Breast epithelium (tissue), 4 donors: ENCODE measurements around the gene SNX1. TPM values are rescaled to one million over a fixed set of nuclear protein-coding genes. Genes with fewer than 3 reads are reported as not detected.

Experiments used
- DNase-seq, 2 donors: peaks; one replicate each; pipeline ENCODE4 v3.0.0-alpha.2; 2019; ENCODE audit warnings: low spot score in 2 of 2
- H3K27ac ChIP-seq, 2 donors: fragments of 200-600 bp; sonication (generic) in 1 of 2; one replicate each; pipeline ENCODE4 v1.5.1; 2016 to 2019; ENCODE audit warnings: mild to moderate bottlenecking in 1 of 2
- H3K27me3 ChIP-seq, 2 donors: fragments of 200-600 bp; sonication (generic) in 1 of 2; one replicate each; pipeline versions ENCODE4 v1.5.1 to v1.6.0; 2017 to 2019; ENCODE audit warnings: control low read depth in 1 of 2, mild to moderate bottlenecking in 1 of 2
- H3K36me3 ChIP-seq: fragments of 200-600 bp; one replicate; pipeline ENCODE4 v1.5.1; 2019
- H3K4me1 ChIP-seq, 2 donors: fragments of 200-600 bp; sonication (generic); one replicate each; pipeline ENCODE4 v1.5.1; 2016 to 2019; ENCODE audit warnings: control low read depth in 1 of 2
- H3K4me3 ChIP-seq, 3 donors: fragments of 200-600 bp; sonication (generic); 1 replicate in 2 of 3; 2 replicates in 1 of 3; pipeline ENCODE4 v1.5.1; 2016 to 2019; ENCODE audit warnings: mild to moderate bottlenecking in 3 of 3, moderate library complexity in 2 of 3
- H3K9me3 ChIP-seq, 2 donors: fragments of 200-600 bp; sonication (generic) in 1 of 2; one replicate each; pipeline ENCODE4 v1.5.1; 2016 to 2019; ENCODE audit warnings: control low read depth in 1 of 2
- POLR2A ChIP-seq: fragments of 450-650 bp; IDR thresholded peaks from one replicate; pipeline ENCODE4 v1.6.1; 2016; ENCODE audit warnings: antibody characterized with exemption, mild to moderate bottlenecking, moderate library complexity
- POLR2AphosphoS5 ChIP-seq, 3 donors: sonication (generic); formaldehyde crosslinking; IDR thresholded peaks; one replicate each; pipeline ENCODE4 v1.6.1; 2017; ENCODE audit warnings: antibody characterized with exemption in 3 of 3
- intact Hi-C: fragments of 100-400 bp; cut with DNase I; formaldehyde crosslinking; loops from one replicate; pipeline ENCODE4 v1.15.1; 2023; ENCODE audit warnings: low total_unique reads
- total RNA-seq, 3 donors: library from RNA; depleted of rRNA; stranded (reverse); fragments of >200 nt; gene quantifications; one replicate each; pipeline ENCODE4 v1.1.0, GENCODE V29; 2016
- TF ChIP-seq, protein P1 (sequence below), 3 donors: fragments of 450-650 bp; IDR thresholded peaks; one replicate each; pipeline ENCODE4 v1.5.1; 2016 to 2017; ENCODE audit warnings: antibody characterized with exemption in 3 of 3, mild to moderate bottlenecking in 3 of 3, moderate library complexity in 3 of 3

The SNX1 gene
- total RNA-seq, 3 donors from 2014 or later, result 107 to 144 (median 125) TPM

DNA sequence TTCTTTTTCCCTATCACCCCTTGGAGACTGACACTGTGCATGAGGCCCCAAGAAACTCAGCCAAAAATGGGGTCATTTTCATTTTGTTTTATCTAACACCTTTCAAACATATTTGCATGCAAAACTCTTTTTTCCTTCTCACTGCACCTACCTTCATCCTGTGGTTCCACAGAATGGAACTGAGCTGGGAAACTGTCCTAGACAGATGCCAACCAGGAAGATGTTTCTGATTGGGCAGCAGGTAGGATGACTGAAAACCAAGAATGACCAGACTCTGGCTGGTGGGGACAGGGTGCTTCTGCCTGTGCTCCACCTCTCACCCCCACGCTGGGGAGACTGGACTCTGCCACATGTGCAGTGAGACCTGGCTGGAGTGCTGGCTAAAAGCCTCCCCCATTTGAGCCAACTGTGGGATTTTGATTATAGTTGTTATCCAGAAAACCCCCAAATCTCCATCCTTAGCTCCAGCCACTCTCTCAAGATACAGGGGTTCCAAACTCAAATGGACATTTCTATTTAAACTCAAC lies 61.9 kb downstream of the SNX1 start:
- Histone ChIP-seq H3K27me3 (no peaks in the 10 kb centered on the region), H3K4me1 (peaks cover 7 to 21% of the 10 kb centered on the region in 2 donors), H3K4me3 (no peak overlapping the region), H3K36me3 (peaks cover 16% of the 10 kb centered on the region), H3K9me3 (no peaks in the 10 kb centered on the region), H3K27ac (no peak overlapping the region)
- no peak for DNase-seq
- intact Hi-C loops, result no loop called here
- TF ChIP-seq POLR2A (no peak), POLR2AphosphoS5 (IDR thresholded peaks at IDR 0.05) (no peak)
- TF ChIP-seq, protein P1, sequence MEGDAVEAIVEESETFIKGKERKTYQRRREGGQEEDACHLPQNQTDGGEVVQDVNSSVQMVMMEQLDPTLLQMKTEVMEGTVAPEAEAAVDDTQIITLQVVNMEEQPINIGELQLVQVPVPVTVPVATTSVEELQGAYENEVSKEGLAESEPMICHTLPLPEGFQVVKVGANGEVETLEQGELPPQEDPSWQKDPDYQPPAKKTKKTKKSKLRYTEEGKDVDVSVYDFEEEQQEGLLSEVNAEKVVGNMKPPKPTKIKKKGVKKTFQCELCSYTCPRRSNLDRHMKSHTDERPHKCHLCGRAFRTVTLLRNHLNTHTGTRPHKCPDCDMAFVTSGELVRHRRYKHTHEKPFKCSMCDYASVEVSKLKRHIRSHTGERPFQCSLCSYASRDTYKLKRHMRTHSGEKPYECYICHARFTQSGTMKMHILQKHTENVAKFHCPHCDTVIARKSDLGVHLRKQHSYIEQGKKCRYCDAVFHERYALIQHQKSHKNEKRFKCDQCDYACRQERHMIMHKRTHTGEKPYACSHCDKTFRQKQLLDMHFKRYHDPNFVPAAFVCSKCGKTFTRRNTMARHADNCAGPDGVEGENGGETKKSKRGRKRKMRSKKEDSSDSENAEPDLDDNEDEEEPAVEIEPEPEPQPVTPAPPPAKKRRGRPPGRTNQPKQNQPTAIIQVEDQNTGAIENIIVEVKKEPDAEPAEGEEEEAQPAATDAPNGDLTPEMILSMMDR (IDR thresholded peaks at IDR 0.05), result no peak

DNA sequence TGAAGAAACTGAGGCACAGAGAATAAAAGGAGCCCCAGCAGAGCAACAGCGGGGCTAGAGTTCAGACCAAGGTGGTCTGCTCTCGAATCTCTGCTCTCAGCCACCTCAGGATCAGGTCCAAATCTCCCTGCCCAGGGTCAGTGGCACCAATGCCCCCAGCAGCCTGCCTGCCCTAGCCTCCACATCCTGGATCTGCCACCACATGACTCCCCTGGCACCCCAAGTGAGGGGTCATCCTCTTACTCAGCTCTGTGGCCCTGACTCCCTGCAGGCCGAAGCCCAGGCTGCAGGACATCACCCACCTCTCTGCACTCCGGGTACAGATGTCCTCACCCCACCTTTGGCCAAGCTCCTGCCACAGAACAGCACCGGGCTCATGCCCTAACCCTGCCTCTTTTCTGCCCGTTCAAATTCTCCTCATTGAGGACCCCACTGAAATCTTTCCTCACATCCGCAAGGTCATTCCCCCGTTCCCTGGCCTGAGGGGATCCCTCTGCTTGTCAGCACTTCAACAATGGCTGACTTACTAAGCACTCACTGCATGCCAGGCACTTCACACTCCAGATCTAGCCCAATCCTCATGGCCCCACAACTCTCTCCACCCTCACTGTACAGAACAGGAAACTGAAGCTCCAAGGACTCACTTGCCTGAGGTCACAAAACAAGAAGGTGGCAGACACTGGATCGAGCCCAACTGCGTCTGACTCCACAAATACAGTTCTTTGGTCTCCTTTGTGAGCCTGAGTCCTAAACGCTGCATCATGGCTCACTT lies 62.8 kb downstream of the SNX1 start:
- H3K4me1 ChIP-seq, result peaks cover 9 to 23% of the 10 kb centered on the region in 2 donors
- DNase-seq, result no peak
- intact Hi-C loops, result no loop called here
- TF ChIP-seq POLR2AphosphoS5 (IDR thresholded peaks at IDR 0.05) (no peak), POLR2A (no peak)
- TF ChIP-seq, protein P1 (IDR thresholded peaks at IDR 0.05), result no peak
- H3K9me3 ChIP-seq, result no peaks in the 10 kb centered on the region
- H3K27me3 ChIP-seq, result no peaks in the 10 kb centered on the region
- H3K27ac ChIP-seq, result no peak overlapping the region
- H3K4me3 ChIP-seq, result no peak overlapping the region
- peaks cover 16% of the 10 kb centered on the region for H3K36me3 ChIP-seq

DNA sequence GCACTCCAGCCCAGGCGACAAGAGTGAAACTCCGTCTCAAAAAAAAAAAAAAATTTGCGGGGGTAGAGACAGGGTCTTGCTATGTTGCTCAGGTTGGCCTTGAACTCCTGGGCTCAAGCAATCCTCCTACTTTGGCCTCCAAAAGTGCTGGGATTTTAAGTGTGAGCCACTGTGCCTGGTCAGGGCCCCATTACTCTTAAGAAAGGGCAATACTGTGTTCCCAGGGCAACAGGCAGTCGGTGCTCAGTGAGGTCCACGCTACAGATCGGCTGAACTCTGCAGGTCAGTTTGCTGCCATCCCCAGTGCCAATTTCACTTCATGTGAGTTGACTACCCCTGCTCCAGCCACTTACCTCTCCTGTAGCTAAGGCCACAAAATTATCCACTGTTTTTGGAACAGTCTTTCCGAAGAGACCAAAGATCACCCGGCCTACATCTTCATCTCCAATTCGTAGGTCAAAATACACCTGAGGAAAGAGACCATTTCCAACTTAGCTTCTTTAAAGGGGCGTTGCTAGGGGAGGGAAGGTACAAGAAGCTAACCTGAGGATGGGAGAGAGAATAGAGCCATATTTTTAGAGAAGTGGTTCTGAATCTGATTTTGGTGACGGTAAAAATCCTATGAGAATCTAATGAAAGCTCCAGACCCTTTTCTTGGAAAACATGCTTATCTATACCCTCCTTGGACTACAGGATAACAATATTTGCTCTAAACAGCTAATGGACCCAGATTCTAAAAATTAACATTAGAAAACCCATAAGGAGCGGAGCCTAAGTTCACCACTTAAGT lies 66.1 kb downstream of the SNX1 start:
- Histone ChIP-seq H3K27ac (peak overlapping the region; percentile 76 to 90), H3K4me1 (peaks cover 10 to 27% of the 10 kb centered on the region in 2 donors), H3K4me3 (peak overlapping the region; percentile 67 to 87 (median 81)), H3K36me3 (peaks cover 8% of the 10 kb centered on the region), H3K27me3 (no peaks in the 10 kb centered on the region), H3K9me3 (no peaks in the 10 kb centered on the region)
- intact Hi-C loops, result no loop called here
- DNase-seq, result no peak
- TF ChIP-seq POLR2AphosphoS5 (IDR thresholded peaks at IDR 0.05) (no peak), POLR2A (no peak)

DNA sequence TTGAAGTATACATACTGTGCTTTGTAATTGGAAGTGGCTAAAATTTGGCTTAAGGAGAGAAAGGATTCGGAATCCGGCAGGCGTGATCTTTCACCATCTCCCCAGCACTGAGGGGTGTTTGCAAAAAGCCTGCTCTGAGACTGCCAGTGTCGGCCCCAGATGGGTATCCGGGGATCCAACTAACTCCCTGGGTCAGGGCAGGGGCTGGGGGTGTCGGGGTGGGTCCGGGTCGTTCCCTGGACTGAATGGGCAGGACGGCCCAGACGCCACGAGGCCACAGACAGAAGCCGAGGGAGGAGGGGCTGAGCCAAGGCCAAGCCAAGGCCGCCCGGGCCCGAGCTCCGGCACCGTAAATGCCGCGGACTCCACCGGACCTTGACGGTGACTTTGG lies 66.7 kb downstream of the SNX1 start:
- H3K4me1 ChIP-seq, result peaks cover 10 to 27% of the 10 kb centered on the region in 2 donors

More for the DNA sequence above, 66.7 kb downstream of the SNX1 start:
- no peaks in the 10 kb centered on the region for H3K9me3 ChIP-seq
- peak overlapping the region; percentile 76 to 90 for H3K27ac ChIP-seq
- DNase-seq, result no peak
- H3K27me3 ChIP-seq, result no peaks in the 10 kb centered on the region
- intact Hi-C loops, result no loop called here
- no peak for TF ChIP-seq POLR2AphosphoS5 (IDR thresholded peaks at IDR 0.05)
- TF ChIP-seq, protein P1 (IDR thresholded peaks at IDR 0.05), result no peak
- TF ChIP-seq POLR2A, result no peak
- H3K4me3 ChIP-seq, result peak overlapping the region; percentile 67 to 87 (median 81)
- peaks cover 8% of the 10 kb centered on the region for H3K36me3 ChIP-seq
